SK-N-SH (cell line): Measurements from ENCODE around the gene CPSF6. TPM values are rescaled to one million over a fixed set of nuclear protein-coding genes. Genes with fewer than 3 reads are reported as not detected.

Experiments
- CTCF ChIA-PET: fragments of 300-600, 350-600 bp; formaldehyde crosslinking; extraction: SDS; loops from one replicate; lab custom pipeline; 2021; lab: Yijun Ruan, JAX
- POLR2A ChIA-PET: fragments of 350-600 bp; sonication (Branson Sonifier 250); formaldehyde crosslinking; extraction: SDS; loops from one replicate; lab custom pipeline; 2020; ENCODE audit warnings: antibody characterized with exemption, inconsistent platforms; lab: Yijun Ruan, JAX
- DNase-seq: peaks from one replicate; pipeline ENCODE4 v3.0.0; 2012
- H2AFZ ChIP-seq: fragments of 200-600 bp; sonication (generic); 2 replicates; pipeline ENCODE4 v1.8.1; 2016; ENCODE audit warnings: antibody characterized with exemption, mild to moderate bottlenecking, low read depth
- H3F3A ChIP-seq: fragments of 200-600 bp; sonication (generic); replicated peaks from 2 replicates; pipeline ENCODE3; 2016; ENCODE audit warnings: antibody characterized with exemption, mild to moderate bottlenecking; ENCODE audit not compliant: insufficient read depth
- H3K27ac ChIP-seq, 2 experiments: fragments of 200-500 bp in 1 of 2; fragments of 200-600 bp in 1 of 2; sonication (Bioruptor generic) in 1 of 2; sonication (generic), shearing (Covaris generic) in 1 of 2; 2 replicates each; pipeline versions ENCODE4 v1.5.1 to v1.6.1; 2014 to 2016; ENCODE audit warnings: low read depth in 2 of 2, inconsistent platforms in 1 of 2, low read length in 1 of 2, mild to moderate bottlenecking in 1 of 2, mixed read lengths in 1 of 2
- H3K27me3 ChIP-seq: fragments of 200-600 bp; sonication (generic), shearing (Covaris generic); 2 replicates; pipeline ENCODE4 v1.6.1; 2016; ENCODE audit warnings: mixed run types; ENCODE audit not compliant: insufficient read depth
- H3K36me3 ChIP-seq, 2 experiments: fragments of 200-500 bp in 1 of 2; fragments of 200-600 bp in 1 of 2; sonication (Bioruptor generic) in 1 of 2; sonication (generic) in 1 of 2; replicated peaks in 1 of 2; 2 replicates each; pipeline versions ENCODE3 to v1.5.1; 2014 to 2016; ENCODE audit warnings: low read length in 1 of 2, mild to moderate bottlenecking in 1 of 2; ENCODE audit not compliant: insufficient read depth in 2 of 2, control insufficient read depth in 1 of 2
- H3K4me1 ChIP-seq, 2 experiments: fragments of 200-500 bp in 1 of 2; fragments of 200-600 bp in 1 of 2; sonication (Bioruptor generic) in 1 of 2; sonication (generic), shearing (Covaris generic) in 1 of 2; 2 replicates each; pipeline versions ENCODE4 v1.5.1 to v1.6.1; 2014 to 2016; ENCODE audit warnings: low read depth in 1 of 2, low read length in 1 of 2, mixed run types in 1 of 2; ENCODE audit not compliant: insufficient read depth in 2 of 2, control insufficient read depth in 1 of 2
- H3K4me2 ChIP-seq: fragments of 200-600 bp; sonication (generic), shearing (Covaris generic); 2 replicates; pipeline ENCODE4 v1.6.1; 2017; ENCODE audit warnings: mixed run types
- H3K4me3 ChIP-seq, 2 experiments: fragments of 200-500 bp in 1 of 2; fragments of 200-600 bp in 1 of 2; sonication (Bioruptor generic) in 1 of 2; sonication (generic), shearing (Covaris generic) in 1 of 2; 2 replicates each; pipeline versions ENCODE4 v1.5.1 to v1.8.1; 2014 to 2016; ENCODE audit warnings: low read depth in 2 of 2, inconsistent platforms in 1 of 2, low read length in 1 of 2, mild to moderate bottlenecking in 1 of 2, mixed read lengths in 1 of 2, moderate library complexity in 1 of 2
- H3K79me2 ChIP-seq: fragments of 200-600 bp; sonication (generic); 2 replicates; pipeline ENCODE4 v1.8.1; 2017; ENCODE audit warnings: mild to moderate bottlenecking; ENCODE audit not compliant: insufficient read depth
- H3K9ac ChIP-seq: fragments of 200-600 bp; sonication (generic); 2 replicates; pipeline ENCODE4 v1.6.1; 2017; ENCODE audit warnings: mixed run types
- H3K9me2 ChIP-seq: fragments of 200-600 bp; sonication (generic); 2 replicates; pipeline ENCODE4 v1.6.1; 2017; ENCODE audit warnings: mixed run types
- H3K9me3 ChIP-seq: fragments of 200-600 bp; sonication (generic); 2 replicates; pipeline ENCODE4 v1.6.1; 2017; ENCODE audit warnings: mixed run types, mild to moderate bottlenecking, moderate library complexity
- H4K20me1 ChIP-seq: fragments of 200-600 bp; sonication (generic); 2 replicates; pipeline ENCODE4 v1.6.1; 2017; ENCODE audit warnings: mild to moderate bottlenecking, mixed run types; ENCODE audit not compliant: insufficient read depth
- EP300 ChIP-seq, 2 experiments: IDR thresholded peaks; 2 replicates each; pipeline versions ENCODE4 v1.4.0 to v1.6.1; 2012; ENCODE audit warnings: borderline replicate concordance in 1 of 2, low read depth in 1 of 2, low read length in 1 of 2
- GATA2 ChIP-seq: sonication (generic); formaldehyde crosslinking; IDR thresholded peaks from 2 replicates; pipeline ENCODE4 v1.5.0; 2020; ENCODE audit warnings: mild to moderate bottlenecking, missing genetic modification reagents
- MEF2A ChIP-seq: IDR thresholded peaks from 2 replicates; pipeline ENCODE4 v1.4.0; 2012; ENCODE audit warnings: low read depth, borderline replicate concordance
- MXI1 ChIP-seq: IDR thresholded peaks from 2 replicates; pipeline ENCODE4 v1.6.1; 2012; ENCODE audit warnings: mild to moderate bottlenecking, low read depth, low read length, improper control_type of control experiment
- NFIC ChIP-seq: IDR thresholded peaks from 2 replicates; pipeline ENCODE4 v1.4.0; 2012; ENCODE audit warnings: borderline replicate concordance
- NRF1 ChIP-seq: IDR thresholded peaks from 2 replicates; pipeline ENCODE4 v1.6.1; 2012; ENCODE audit warnings: low read depth, mild to moderate bottlenecking, low read length
- POLR2AphosphoS5 ChIP-seq: IDR thresholded peaks from 2 replicates; pipeline ENCODE4 v1.6.1; 2012; ENCODE audit warnings: low read depth, low read length
- RAD21 ChIP-seq: IDR thresholded peaks from 2 replicates; pipeline ENCODE4 v1.6.1; 2012; ENCODE audit warnings: mild to moderate bottlenecking, low read length
- RFX5 ChIP-seq: IDR thresholded peaks from 2 replicates; pipeline ENCODE4 v1.6.1; 2012; ENCODE audit warnings: mild to moderate bottlenecking, improper control_type of control experiment, low read length
- RXRA ChIP-seq: IDR thresholded peaks from 2 replicates; pipeline ENCODE4 v1.4.0; 2012; ENCODE audit warnings: low read depth, mild to moderate bottlenecking, borderline replicate concordance
- SMC3 ChIP-seq: IDR thresholded peaks from 2 replicates; pipeline ENCODE4 v1.6.1; 2012; ENCODE audit warnings: low read depth, low read length, improper control_type of control experiment
- TAF1 ChIP-seq: IDR thresholded peaks from 2 replicates; pipeline ENCODE4 v1.6.1; 2012; ENCODE audit warnings: low read depth, mild to moderate bottlenecking, low read length, moderate library complexity, borderline replicate concordance
- TEAD4 ChIP-seq: IDR thresholded peaks from 2 replicates; pipeline ENCODE4 v1.4.0; 2012; ENCODE audit warnings: mild to moderate bottlenecking, borderline replicate concordance; ENCODE audit not compliant: insufficient read depth
- WGBS: methylation state at CpG from one replicate; pipeline ENCODE4 v1.1.6; 2017; ENCODE audit warnings: low lambda C conversion rate; 5-methylcytosine and 5-hydroxymethylcytosine counted together
- polyA plus RNA-seq, 3 experiments: library from polyadenylated mRNA; depleted of rRNA; stranded (reverse); fragments of >200 nt; gene quantifications; 2 replicates each; pipeline ENCODE4 v1.2.3, GENCODE V29; 2012
- TF ChIP-seq, protein P1 (sequence below): IDR thresholded peaks from 2 replicates; pipeline ENCODE4 v1.4.0; 2012; ENCODE audit warnings: low read depth
- TF ChIP-seq, protein P2 (sequence below): IDR thresholded peaks from 2 replicates; pipeline ENCODE4; 2012
- TF ChIP-seq, protein P3 (sequence below): fragments of 200-600 bp; sonication (generic); IDR thresholded peaks from 2 replicates; pipeline ENCODE4 v1.6.1; 2017; ENCODE audit warnings: antibody characterized with exemption, mild to moderate bottlenecking, moderate library complexity
- TF ChIP-seq, protein P4 (sequence below): IDR thresholded peaks from 2 replicates; pipeline ENCODE4 v1.4.0; 2012; ENCODE audit warnings: low read depth, borderline replicate concordance
- TF ChIP-seq, protein P5 (sequence below): IDR thresholded peaks from 2 replicates; pipeline ENCODE4 v1.4.0; 2012; ENCODE audit warnings: low read depth, borderline replicate concordance

Gene CPSF6
- polyA plus RNA-seq, 1 of the 3 experiments (the other 2 are of a cell fraction), result 84.1 TPM

- peak overlapping the region; percentile 76 to 91 for H3K27ac ChIP-seq
- H3F3A ChIP-seq, result no peaks in the 10 kb centered on the region
Measured at GRCh38 chr12:69238589-69239351, 599 bp upstream of the CPSF6 start.

GRCh38 chr12:69239922-69240630 lies 707 bp downstream of the CPSF6 start:
- Histone ChIP-seq H3K27ac (peak overlapping the region; percentile 76 to 87), H3K9me2 (no peaks in the 10 kb centered on the region), H3K79me2 (peaks cover 57% of the 10 kb centered on the region), H2AFZ (no peak overlapping the region; the same call in 1 of the 2 replicates), H3K4me1 (peaks cover 0 to 20% of the 10 kb centered on the region in 2 experiments; a peak in 3 of 4 replicates), H3K36me3 (peaks cover 4% of the 10 kb centered on the region in 2 experiments), H3F3A (no peaks in the 10 kb centered on the region), H4K20me1 (peaks cover 45% of the 10 kb centered on the region), H3K9ac (peak overlapping the region; percentile 98), H3K27me3 (no peaks in the 10 kb centered on the region), H3K4me2 (peak overlapping the region; percentile 76), H3K4me3 (peak overlapping the region; percentile 94 to 99), H3K9me3 (no peaks in the 10 kb centered on the region)
- peak; percentile 75 for DNase-seq
- CTCF ChIA-PET, result interaction anchor here (1.4 kb wide), 1 partner anchor 14 kb away, joined by 5 read pairs; no protein-coding TSS in a partner anchor
- POLR2A ChIA-PET, result no interaction called here
- under 1% methylated on average over 21 of the region's 68 CpGs for WGBS
- TF ChIP-seq RFX5, result no peak
- no peak; the same call in none of the 2 replicates for TF ChIP-seq MXI1
- TF ChIP-seq POLR2AphosphoS5, result no peak
- TF ChIP-seq RAD21, result no peak
- TF ChIP-seq SMC3, result no peak
- no peak for TF ChIP-seq EP300 (IDR thresholded peaks at IDR 0.05; ENCODE audit: borderline replicate concordance in 1 of 2, low read depth in 1 of 2, low read length in 1 of 2)
- TF ChIP-seq GATA2 (CRISPR knock-in tag), result no peak
- TF ChIP-seq, protein P1, sequence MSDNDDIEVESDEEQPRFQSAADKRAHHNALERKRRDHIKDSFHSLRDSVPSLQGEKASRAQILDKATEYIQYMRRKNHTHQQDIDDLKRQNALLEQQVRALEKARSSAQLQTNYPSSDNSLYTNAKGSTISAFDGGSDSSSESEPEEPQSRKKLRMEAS, result no peak; the same call in 1 of the 2 replicates
- TF ChIP-seq TAF1, result no peak
- TF ChIP-seq, protein P2, sequence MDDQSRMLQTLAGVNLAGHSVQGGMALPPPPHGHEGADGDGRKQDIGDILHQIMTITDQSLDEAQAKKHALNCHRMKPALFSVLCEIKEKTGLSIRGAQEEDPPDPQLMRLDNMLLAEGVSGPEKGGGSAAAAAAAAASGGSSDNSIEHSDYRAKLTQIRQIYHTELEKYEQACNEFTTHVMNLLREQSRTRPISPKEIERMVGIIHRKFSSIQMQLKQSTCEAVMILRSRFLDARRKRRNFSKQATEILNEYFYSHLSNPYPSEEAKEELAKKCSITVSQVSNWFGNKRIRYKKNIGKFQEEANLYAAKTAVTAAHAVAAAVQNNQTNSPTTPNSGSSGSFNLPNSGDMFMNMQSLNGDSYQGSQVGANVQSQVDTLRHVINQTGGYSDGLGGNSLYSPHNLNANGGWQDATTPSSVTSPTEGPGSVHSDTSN, result no peak
- TF ChIP-seq, protein P3, sequence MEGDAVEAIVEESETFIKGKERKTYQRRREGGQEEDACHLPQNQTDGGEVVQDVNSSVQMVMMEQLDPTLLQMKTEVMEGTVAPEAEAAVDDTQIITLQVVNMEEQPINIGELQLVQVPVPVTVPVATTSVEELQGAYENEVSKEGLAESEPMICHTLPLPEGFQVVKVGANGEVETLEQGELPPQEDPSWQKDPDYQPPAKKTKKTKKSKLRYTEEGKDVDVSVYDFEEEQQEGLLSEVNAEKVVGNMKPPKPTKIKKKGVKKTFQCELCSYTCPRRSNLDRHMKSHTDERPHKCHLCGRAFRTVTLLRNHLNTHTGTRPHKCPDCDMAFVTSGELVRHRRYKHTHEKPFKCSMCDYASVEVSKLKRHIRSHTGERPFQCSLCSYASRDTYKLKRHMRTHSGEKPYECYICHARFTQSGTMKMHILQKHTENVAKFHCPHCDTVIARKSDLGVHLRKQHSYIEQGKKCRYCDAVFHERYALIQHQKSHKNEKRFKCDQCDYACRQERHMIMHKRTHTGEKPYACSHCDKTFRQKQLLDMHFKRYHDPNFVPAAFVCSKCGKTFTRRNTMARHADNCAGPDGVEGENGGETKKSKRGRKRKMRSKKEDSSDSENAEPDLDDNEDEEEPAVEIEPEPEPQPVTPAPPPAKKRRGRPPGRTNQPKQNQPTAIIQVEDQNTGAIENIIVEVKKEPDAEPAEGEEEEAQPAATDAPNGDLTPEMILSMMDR, result no peak
- TF ChIP-seq, protein P4, sequence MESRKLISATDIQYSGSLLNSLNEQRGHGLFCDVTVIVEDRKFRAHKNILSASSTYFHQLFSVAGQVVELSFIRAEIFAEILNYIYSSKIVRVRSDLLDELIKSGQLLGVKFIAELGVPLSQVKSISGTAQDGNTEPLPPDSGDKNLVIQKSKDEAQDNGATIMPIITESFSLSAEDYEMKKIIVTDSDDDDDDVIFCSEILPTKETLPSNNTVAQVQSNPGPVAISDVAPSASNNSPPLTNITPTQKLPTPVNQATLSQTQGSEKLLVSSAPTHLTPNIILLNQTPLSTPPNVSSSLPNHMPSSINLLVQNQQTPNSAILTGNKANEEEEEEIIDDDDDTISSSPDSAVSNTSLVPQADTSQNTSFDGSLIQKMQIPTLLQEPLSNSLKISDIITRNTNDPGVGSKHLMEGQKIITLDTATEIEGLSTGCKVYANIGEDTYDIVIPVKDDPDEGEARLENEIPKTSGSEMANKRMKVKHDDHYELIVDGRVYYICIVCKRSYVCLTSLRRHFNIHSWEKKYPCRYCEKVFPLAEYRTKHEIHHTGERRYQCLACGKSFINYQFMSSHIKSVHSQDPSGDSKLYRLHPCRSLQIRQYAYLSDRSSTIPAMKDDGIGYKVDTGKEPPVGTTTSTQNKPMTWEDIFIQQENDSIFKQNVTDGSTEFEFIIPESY, result no peak
- TF ChIP-seq RXRA, result no peak
- TF ChIP-seq TEAD4, result no peak
- TF ChIP-seq NRF1, result no peak

More at GRCh38 chr12:69238589-69239351, 599 bp upstream of the CPSF6 start:
- Histone ChIP-seq H3K4me1 (peaks cover 0 to 19% of the 10 kb centered on the region in 2 experiments; a peak in 3 of 4 replicates), H3K36me3 (peaks cover 0 to 2% of the 10 kb centered on the region in 2 experiments), H3K4me2 (peak overlapping the region; percentile 69), H4K20me1 (peaks cover 32% of the 10 kb centered on the region), H3K27me3 (no peaks in the 10 kb centered on the region), H3K9me2 (no peaks in the 10 kb centered on the region), H2AFZ (peak overlapping the region; percentile 71), H3K79me2 (peaks cover 44% of the 10 kb centered on the region), H3K9ac (peak overlapping the region; percentile 98), H3K4me3 (peak overlapping the region; percentile 94 to 99), H3K9me3 (no peaks in the 10 kb centered on the region)
- 36% methylated on average over 16 of the region's 16 CpGs for WGBS
- TF ChIP-seq MEF2A (no peak), NFIC (no peak)
- TF ChIP-seq, protein P5, sequence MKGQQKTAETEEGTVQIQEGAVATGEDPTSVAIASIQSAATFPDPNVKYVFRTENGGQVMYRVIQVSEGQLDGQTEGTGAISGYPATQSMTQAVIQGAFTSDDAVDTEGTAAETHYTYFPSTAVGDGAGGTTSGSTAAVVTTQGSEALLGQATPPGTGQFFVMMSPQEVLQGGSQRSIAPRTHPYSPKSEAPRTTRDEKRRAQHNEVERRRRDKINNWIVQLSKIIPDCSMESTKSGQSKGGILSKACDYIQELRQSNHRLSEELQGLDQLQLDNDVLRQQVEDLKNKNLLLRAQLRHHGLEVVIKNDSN, result no peak
- TF ChIP-seq, protein P1, result no peak
- CTCF ChIA-PET, result no interaction called here
- POLR2A ChIA-PET, result no interaction called here
- no peak for DNase-seq
